DOHH2 (cell line): ENCODE data around the gene ZFR.

Source experiments
- H3F3A ChIP-seq: fragments of 200-600 bp; sonication (generic), shearing (Covaris generic); 2 replicates; pipeline ENCODE4 v1.6.0; 2016; ENCODE audit warnings: antibody characterized with exemption, mild to moderate bottlenecking; ENCODE audit not compliant: control insufficient read depth, insufficient read depth
- H3K27ac ChIP-seq: fragments of 200-600 bp; sonication (generic); 2 replicates; pipeline ENCODE4 v1.5.1; 2014; ENCODE audit warnings: low read depth, mild to moderate bottlenecking, low read length, moderate library complexity
- H3K27me3 ChIP-seq: fragments of 200-600 bp; sonication (generic); 2 replicates; pipeline ENCODE4 v1.6.1; 2014; ENCODE audit warnings: mild to moderate bottlenecking, low read length, mixed read lengths; ENCODE audit not compliant: control insufficient read depth
- H3K36me3 ChIP-seq: fragments of 200-600 bp; sonication (generic); 2 replicates; pipeline ENCODE4 v1.6.1; 2014; ENCODE audit warnings: mild to moderate bottlenecking, low read length, moderate library complexity, mixed read lengths; ENCODE audit not compliant: control insufficient read depth
- H3K4me1 ChIP-seq: fragments of 200-600 bp; sonication (generic); 2 replicates; pipeline ENCODE4 v1.6.1; 2014; ENCODE audit warnings: mild to moderate bottlenecking, low read length, mixed read lengths; ENCODE audit not compliant: control insufficient read depth
- H3K4me2 ChIP-seq: fragments of 200-600 bp; sonication (generic); 2 replicates; pipeline ENCODE4 v1.6.0; 2014; ENCODE audit warnings: mild to moderate bottlenecking, low read length, moderate library complexity
- H3K4me3 ChIP-seq: fragments of 200-600 bp; sonication (generic); 2 replicates; pipeline ENCODE4 v1.5.1; 2014; ENCODE audit warnings: mild to moderate bottlenecking, low read length, mixed read lengths
- H3K79me2 ChIP-seq: fragments of 200-600 bp; sonication (generic); 2 replicates; pipeline ENCODE4 v1.6.1; 2014; ENCODE audit warnings: mild to moderate bottlenecking, low read length, mixed read lengths; ENCODE audit not compliant: control insufficient read depth
- H3K9me2 ChIP-seq: fragments of 200-600 bp; sonication (generic); replicated peaks from 2 replicates; pipeline ENCODE4 v1.6.1; 2014; ENCODE audit warnings: mild to moderate bottlenecking, low read length, mixed read lengths; ENCODE audit not compliant: control insufficient read depth
- H3K9me3 ChIP-seq: fragments of 200-600 bp; sonication (generic); 2 replicates; pipeline ENCODE4 v1.6.1; 2014; ENCODE audit warnings: antibody characterized with exemption, low read length, mixed read lengths; ENCODE audit not compliant: control insufficient read depth, insufficient read depth
- H4K20me1 ChIP-seq: fragments of 200-600 bp; sonication (generic); 2 replicates; pipeline ENCODE4 v1.6.0; 2014; ENCODE audit warnings: low read depth, mild to moderate bottlenecking, antibody characterized with exemption, low read length, moderate library complexity; ENCODE audit not compliant: control insufficient read depth, insufficient read depth
- CTCF ChIP-seq: fragments of 200-600 bp; sonication (generic); IDR thresholded peaks from one replicate; pipeline ENCODE4 v1.5.1; 2014; ENCODE audit warnings: antibody characterized with exemption, mild to moderate bottlenecking, low read depth, low read length; ENCODE audit not compliant: poor library complexity, severe bottlenecking
- EZH2phosphoT487 ChIP-seq: fragments of 200-600 bp; sonication (generic); IDR thresholded peaks from 2 replicates; pipeline ENCODE4 v1.6.1; 2017; ENCODE audit warnings: borderline replicate concordance, mild to moderate bottlenecking, antibody characterized with exemption, low read length, moderate library complexity, mixed read lengths

ZFR gene

DNA sequence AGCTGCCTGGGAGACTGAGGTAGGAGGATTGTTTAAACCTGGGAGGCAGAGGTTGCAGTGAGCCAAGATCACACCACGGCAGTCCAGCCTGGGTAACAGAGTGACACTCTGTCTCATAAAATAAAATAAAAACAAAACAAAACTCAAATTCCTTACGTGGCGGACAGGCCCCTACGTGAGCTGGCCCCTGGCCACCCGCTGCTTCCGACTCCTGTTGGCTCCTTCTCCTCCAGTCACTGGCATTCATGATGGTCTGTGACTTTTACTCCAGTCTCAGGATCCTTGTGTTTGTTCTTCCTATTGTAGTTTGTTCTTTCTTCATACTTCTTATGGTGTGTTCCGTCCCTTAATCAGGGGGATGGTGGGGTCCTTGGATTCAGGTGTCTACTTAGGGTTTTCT lies 28.5 kb upstream of the ZFR start:
- H3K27ac ChIP-seq = no peak overlapping the region
- no peaks in the 10 kb centered on the region for H3K9me2 ChIP-seq
- no peaks in the 10 kb centered on the region for H3K79me2 ChIP-seq
- no peak overlapping the region for H3K4me3 ChIP-seq
- H3K4me1 ChIP-seq = no peaks in the 10 kb centered on the region
- no peaks in the 10 kb centered on the region for H4K20me1 ChIP-seq
- H3K27me3 ChIP-seq = 0 out of 2 replicates have a peak, but pooled peaks cover 6% of the 10 kb centered on the region
- H3K36me3 ChIP-seq = no peaks in the 10 kb centered on the region
- no peaks in the 10 kb centered on the region for H3F3A ChIP-seq
- H3K9me3 ChIP-seq = no peaks in the 10 kb centered on the region
- H3K4me2 ChIP-seq = no peak overlapping the region
- no peak for TF ChIP-seq EZH2phosphoT487
- no peak for TF ChIP-seq CTCF

GRCh38 chr5:32471784-32472183 lies 27.2 kb upstream of the ZFR start:
- no peaks in the 10 kb centered on the region for H3K9me2 ChIP-seq
- TF ChIP-seq CTCF (no peak), EZH2phosphoT487 (no peak)
- H3K9me3 ChIP-seq = no peaks in the 10 kb centered on the region
- H3K4me1 ChIP-seq = no peaks in the 10 kb centered on the region
- 0 out of 2 replicates have a peak, but pooled peaks cover 6% of the 10 kb centered on the region for H3K27me3 ChIP-seq
- H3K4me3 ChIP-seq = no peak overlapping the region
- no peaks in the 10 kb centered on the region for H3K79me2 ChIP-seq
- H3K36me3 ChIP-seq = no peaks in the 10 kb centered on the region
- H3K4me2 ChIP-seq = no peak overlapping the region
- H3F3A ChIP-seq = no peaks in the 10 kb centered on the region
- no peaks in the 10 kb centered on the region for H4K20me1 ChIP-seq
- no peak overlapping the region for H3K27ac ChIP-seq

GRCh38 chr5:32465076-32465475 lies 20.5 kb upstream of the ZFR start:
- Histone ChIP-seq H3K4me1 (no peaks in the 10 kb centered on the region), H3F3A (no peaks in the 10 kb centered on the region), H3K4me2 (no peak overlapping the region), H3K79me2 (no peaks in the 10 kb centered on the region), H3K4me3 (no peak overlapping the region), H3K36me3 (no peaks in the 10 kb centered on the region), H3K9me2 (no peaks in the 10 kb centered on the region), H3K27me3 (0 out of 2 replicates have a peak, but pooled peaks cover 6% of the 10 kb centered on the region), H3K27ac (no peak overlapping the region), H3K9me3 (no peaks in the 10 kb centered on the region), H4K20me1 (no peaks in the 10 kb centered on the region)
- TF ChIP-seq CTCF = no peak
- no peak for TF ChIP-seq EZH2phosphoT487
